Neural progenitor cell (in vitro differentiated cells): ENCODE measurements around the gene PPCDC. TPM values are rescaled to one million over a fixed set of nuclear protein-coding genes. Genes with fewer than 3 reads are reported as not detected.
"Not testable (repeated sequence)": the region's sequence is repeated elsewhere in the genome, so short reads cannot be mapped to it uniquely, and the experiment has no call there.

Experiments used
- DNase-seq: peaks from one replicate; pipeline ENCODE4 v3.0.0-alpha.2; 2016; ENCODE audit warnings: low spot score
- H2AFZ ChIP-seq: fragments of 200-600 bp; sonication (generic); replicated peaks from 2 replicates; pipeline ENCODE4 v1.6.1; 2016; ENCODE audit warnings: antibody characterized with exemption
- H3F3A ChIP-seq: fragments of 200-600 bp; sonication (generic); 2 replicates; pipeline ENCODE4 v1.6.1; 2016; ENCODE audit warnings: antibody characterized with exemption, low read depth
- H3K27ac ChIP-seq: fragments of 200-600 bp; sonication (generic); 2 replicates; pipeline ENCODE4 v1.5.1; 2016; ENCODE audit warnings: mild to moderate bottlenecking
- H3K27me3 ChIP-seq: fragments of 200-600 bp; sonication (generic); 2 replicates; pipeline ENCODE4 v1.6.1; 2016; ENCODE audit warnings: mild to moderate bottlenecking, moderate library complexity
- H3K36me3 ChIP-seq: fragments of 200-600 bp; sonication (generic); 2 replicates; pipeline ENCODE4 v1.5.1; 2016
- H3K4me1 ChIP-seq: fragments of 200-600 bp; sonication (generic); 2 replicates; pipeline ENCODE4 v1.6.1; 2016; ENCODE audit warnings: mixed run types
- H3K4me2 ChIP-seq: fragments of 200-600 bp; sonication (generic); 2 replicates; pipeline ENCODE4 v1.6.1; 2016
- H3K4me3 ChIP-seq: fragments of 200-600 bp; sonication (generic); 2 replicates; pipeline ENCODE4 v1.5.1; 2016
- H3K79me2 ChIP-seq: fragments of 200-600 bp; sonication (generic); 2 replicates; pipeline ENCODE4 v1.6.1; 2016; ENCODE audit warnings: low read depth
- H3K9ac ChIP-seq: fragments of 200-600 bp; sonication (generic); 2 replicates; pipeline ENCODE4 v1.6.1; 2016
- H3K9me3 ChIP-seq: fragments of 200-600 bp; sonication (generic); 2 replicates; pipeline ENCODE4 v1.5.1; 2016; ENCODE audit warnings: low read depth
- H4K20me1 ChIP-seq: fragments of 200-600 bp; sonication (generic); 2 replicates; pipeline ENCODE4 v1.6.1; 2016; ENCODE audit warnings: low read depth
- H3K27ac Mint-ChIP-seq: 3 replicates; pipeline ENCODE4 v1.8.0; 2021; ENCODE audit warnings: mixed read lengths
- H3K27me3 Mint-ChIP-seq: 2 replicates; pipeline ENCODE4 v1.8.0; 2022; ENCODE audit warnings: low read depth, mild to moderate bottlenecking, inconsistent platforms, moderate library complexity, mixed read lengths; ENCODE audit not compliant: insufficient read depth
- H3K36me3 Mint-ChIP-seq: 3 replicates; pipeline ENCODE4 v1.8.0; 2021; ENCODE audit warnings: mixed read lengths
- H3K4me1 Mint-ChIP-seq: 3 replicates; pipeline ENCODE4 v1.8.0; 2021; ENCODE audit warnings: mixed read lengths
- H3K4me3 Mint-ChIP-seq: 3 replicates; pipeline ENCODE4 v1.8.0; 2021; ENCODE audit warnings: mild to moderate bottlenecking, moderate library complexity, mixed read lengths
- H3K9me3 Mint-ChIP-seq: 3 replicates; pipeline ENCODE4 v1.8.0; 2020; ENCODE audit warnings: mixed read lengths
- CTCF ChIP-seq: fragments of 200-600 bp; sonication (generic); IDR thresholded peaks from 2 replicates; pipeline ENCODE4 v1.5.1; 2017; ENCODE audit warnings: antibody characterized with exemption, mild to moderate bottlenecking
- EZH2 ChIP-seq: fragments of 200-600 bp; sonication (generic); IDR thresholded peaks from 2 replicates; pipeline ENCODE4 v1.6.1; 2017; ENCODE audit warnings: antibody characterized with exemption, mild to moderate bottlenecking, moderate library complexity
- EZH2phosphoT487 ChIP-seq: fragments of 200-600 bp; sonication (generic); IDR thresholded peaks from 2 replicates; pipeline ENCODE4 v1.6.1; 2017; ENCODE audit warnings: antibody characterized with exemption
- total RNA-seq: library from RNA; depleted of rRNA; stranded (reverse); fragments of >200 nt; gene quantifications from 2 replicates; pipeline ENCODE4 v1.2.3, GENCODE V29; 2015; ENCODE audit warnings: low replicate concordance

PPCDC gene
- total RNA-seq, 1 donor from 2014 or later, result 15.8 TPM

GRCh38 chr15:75089456-75090387, 66.3 kb downstream of the PPCDC start:
- Histone ChIP-seq H3K4me3 (no peak overlapping the region), H3K36me3 (no peaks in the 10 kb centered on the region), H3K9me3 (no peaks in the 10 kb centered on the region), H4K20me1 (no peaks in the 10 kb centered on the region), H3K4me1 (peaks cover 11% of the 10 kb centered on the region), H3K27ac (no peak overlapping the region), H3K27me3 (no peaks in the 10 kb centered on the region), H3F3A (no peaks in the 10 kb centered on the region), H3K9ac (no peak overlapping the region), H3K4me2 (no peak overlapping the region), H2AFZ (no peak overlapping the region), H3K79me2 (no peaks in the 10 kb centered on the region)
- peaks cover 10% of the 10 kb centered on the region for H3K9me3 Mint-ChIP-seq
- DNase-seq, result no peak
- H3K27ac Mint-ChIP-seq, result no peak overlapping the region
- H3K4me3 Mint-ChIP-seq, result no peak overlapping the region
- peaks cover 3% of the 10 kb centered on the region for H3K4me1 Mint-ChIP-seq
- no peaks in the 10 kb centered on the region for H3K27me3 Mint-ChIP-seq
- no peak for TF ChIP-seq EZH2phosphoT487
- H3K36me3 Mint-ChIP-seq, result no peaks in the 10 kb centered on the region

- no peaks in the 10 kb centered on the region for H3K27me3 Mint-ChIP-seq
- no peaks in the 10 kb centered on the region for H3K9me3 ChIP-seq
- no peak overlapping the region for H3K27ac ChIP-seq
- H3K4me1 ChIP-seq, result peaks cover 11% of the 10 kb centered on the region
- no peaks in the 10 kb centered on the region for H3K36me3 ChIP-seq
- no peak overlapping the region for H3K9ac ChIP-seq
- no peak overlapping the region for H3K27ac Mint-ChIP-seq
- no peaks in the 10 kb centered on the region for H3K79me2 ChIP-seq
- peaks cover 4% of the 10 kb centered on the region for H3K9me3 Mint-ChIP-seq
- no peak overlapping the region for H3K4me3 Mint-ChIP-seq
- no peak overlapping the region for H3K4me2 ChIP-seq
- H3F3A ChIP-seq, result no peaks in the 10 kb centered on the region
- no peaks in the 10 kb centered on the region for H4K20me1 ChIP-seq
- no peak overlapping the region for H2AFZ ChIP-seq
- H3K4me1 Mint-ChIP-seq, result peaks cover 3% of the 10 kb centered on the region
- TF ChIP-seq CTCF (no peak), EZH2 (no peak), EZH2phosphoT487 (no peak)
- H3K4me3 ChIP-seq, result no peak overlapping the region
- no peaks in the 10 kb centered on the region for H3K36me3 Mint-ChIP-seq
- no peaks in the 10 kb centered on the region for H3K27me3 ChIP-seq
- no peak for DNase-seq
Observed at GRCh38 chr15:75090388-75090734, 67.0 kb downstream of the PPCDC start.

GRCh38 chr15:75091814-75092213, 68.4 kb downstream of the PPCDC start:
- Histone ChIP-seq H3K9me3 (no peaks in the 10 kb centered on the region), H3K79me2 (no peaks in the 10 kb centered on the region), H4K20me1 (no peaks in the 10 kb centered on the region), H3K4me1 (peaks cover 11% of the 10 kb centered on the region), H3K9ac (no peak overlapping the region), H3K4me2 (no peak overlapping the region), H3K27me3 (no peaks in the 10 kb centered on the region), H3K27ac (no peak overlapping the region), H3K36me3 (no peaks in the 10 kb centered on the region), H2AFZ (no peak overlapping the region), H3K4me3 (no peak overlapping the region), H3F3A (no peaks in the 10 kb centered on the region)
- no peak for DNase-seq
- peaks cover 2% of the 10 kb centered on the region for H3K9me3 Mint-ChIP-seq
- no peak overlapping the region for H3K4me3 Mint-ChIP-seq
- no peaks in the 10 kb centered on the region for H3K36me3 Mint-ChIP-seq
- TF ChIP-seq EZH2phosphoT487 (no peak), EZH2 (no peak), CTCF (no peak)
- no peaks in the 10 kb centered on the region for H3K27me3 Mint-ChIP-seq
- peaks cover 3% of the 10 kb centered on the region for H3K4me1 Mint-ChIP-seq
- no peak overlapping the region for H3K27ac Mint-ChIP-seq

GRCh38 chr15:75094961-75095478, 71.6 kb downstream of the PPCDC start:
- not testable (repeated sequence) for H3K27me3 Mint-ChIP-seq, H3F3A ChIP-seq, H3K27ac ChIP-seq, H2AFZ ChIP-seq, H3K27ac Mint-ChIP-seq, H3K27me3 ChIP-seq, H3K4me1 Mint-ChIP-seq, H3K79me2 ChIP-seq, H3K9me3 ChIP-seq, H3K36me3 Mint-ChIP-seq, H3K4me1 ChIP-seq, H3K36me3 ChIP-seq, H3K4me2 ChIP-seq, H3K9me3 Mint-ChIP-seq, H4K20me1 ChIP-seq, H3K9ac ChIP-seq, DNase-seq, H3K4me3 Mint-ChIP-seq, H3K4me3 ChIP-seq
